MM.1S (cell line): ENCODE measurements around the gene SLIT3.

Experiments
- DNase-seq: peaks from one replicate; pipeline ENCODE4 v3.0.0-alpha.2; 2015
- H2AFZ ChIP-seq: fragments of 300-600 bp; sonication (generic); 2 replicates; pipeline ENCODE4 v1.6.0; 2016; ENCODE audit warnings: antibody characterized with exemption, low read length
- H3F3A ChIP-seq: fragments of 300-600 bp; sonication (generic); 2 replicates; pipeline ENCODE4 v1.6.1; 2016; ENCODE audit warnings: mild to moderate bottlenecking, antibody characterized with exemption, low read length, moderate library complexity, mixed read lengths; ENCODE audit not compliant: insufficient read depth
- H3K27ac ChIP-seq: fragments of 300-600 bp; sonication (generic); 2 replicates; pipeline ENCODE4 v1.5.1; 2016; ENCODE audit warnings: mild to moderate bottlenecking, low read length
- H3K27me3 ChIP-seq: fragments of 300-600 bp; sonication (generic); replicated peaks from 2 replicates; pipeline ENCODE4 v1.6.0; 2016; ENCODE audit warnings: low read length; ENCODE audit not compliant: insufficient read depth
- H3K36me3 ChIP-seq: fragments of 300-600 bp; sonication (generic); replicated peaks from 2 replicates; pipeline ENCODE4 v1.6.1; 2016; ENCODE audit warnings: mild to moderate bottlenecking, low read length, mixed read lengths; ENCODE audit not compliant: insufficient read depth
- H3K4me1 ChIP-seq: fragments of 300-600 bp; sonication (generic); 2 replicates; pipeline ENCODE4 v1.6.1; 2016; ENCODE audit warnings: low read length, mixed read lengths
- H3K4me2 ChIP-seq: fragments of 300-600 bp; sonication (generic); 2 replicates; pipeline ENCODE4 v1.6.0; 2016; ENCODE audit warnings: low read depth, low read length
- H3K4me3 ChIP-seq: fragments of 300-600 bp; sonication (generic); 2 replicates; pipeline ENCODE4 v1.5.1; 2016; ENCODE audit warnings: low read length, mixed read lengths
- H3K79me2 ChIP-seq: fragments of 300-600 bp; sonication (generic); 2 replicates; pipeline ENCODE4 v1.6.1; 2016; ENCODE audit warnings: mixed run types, low read length, mixed read lengths
- H3K9ac ChIP-seq: fragments of 300-600 bp; sonication (generic); 2 replicates; pipeline ENCODE4 v1.6.1; 2016; ENCODE audit warnings: low read length, mixed read lengths
- H3K9me2 ChIP-seq: fragments of 300-600 bp; sonication (generic); replicated peaks from 2 replicates; pipeline ENCODE4 v1.6.1; 2016; ENCODE audit warnings: mild to moderate bottlenecking, low read length, mixed read lengths; ENCODE audit not compliant: insufficient read depth
- H3K9me3 ChIP-seq: fragments of 300-600 bp; sonication (generic); replicated peaks from 2 replicates; pipeline ENCODE4 v1.6.1; 2016; ENCODE audit warnings: mild to moderate bottlenecking, low read length, mixed read lengths; ENCODE audit not compliant: insufficient read depth
- H4K20me1 ChIP-seq: fragments of 300-600 bp; sonication (generic); 2 replicates; pipeline ENCODE4 v1.6.1; 2016; ENCODE audit warnings: mild to moderate bottlenecking, low read length, moderate library complexity, mixed read lengths; ENCODE audit not compliant: insufficient read depth
- EZH2 ChIP-seq: fragments of 300-600 bp; sonication (generic); optimal IDR thresholded peaks from 2 replicates; pipeline ENCODE3; 2017; ENCODE audit warnings: low read depth, mild to moderate bottlenecking, antibody characterized with exemption, low read length, mixed read lengths
- EZH2phosphoT487 ChIP-seq: fragments of 300-600 bp; sonication (generic); IDR thresholded peaks from 2 replicates; pipeline ENCODE4 v1.6.1; 2018; ENCODE audit warnings: antibody characterized with exemption, low read length
- TF ChIP-seq, protein P1 (sequence below): fragments of 300-600 bp; sonication (generic); IDR thresholded peaks from 2 replicates; pipeline ENCODE4 v1.5.1; 2016; ENCODE audit warnings: antibody characterized with exemption, low read length, mixed read lengths

The SLIT3 gene

DNA sequence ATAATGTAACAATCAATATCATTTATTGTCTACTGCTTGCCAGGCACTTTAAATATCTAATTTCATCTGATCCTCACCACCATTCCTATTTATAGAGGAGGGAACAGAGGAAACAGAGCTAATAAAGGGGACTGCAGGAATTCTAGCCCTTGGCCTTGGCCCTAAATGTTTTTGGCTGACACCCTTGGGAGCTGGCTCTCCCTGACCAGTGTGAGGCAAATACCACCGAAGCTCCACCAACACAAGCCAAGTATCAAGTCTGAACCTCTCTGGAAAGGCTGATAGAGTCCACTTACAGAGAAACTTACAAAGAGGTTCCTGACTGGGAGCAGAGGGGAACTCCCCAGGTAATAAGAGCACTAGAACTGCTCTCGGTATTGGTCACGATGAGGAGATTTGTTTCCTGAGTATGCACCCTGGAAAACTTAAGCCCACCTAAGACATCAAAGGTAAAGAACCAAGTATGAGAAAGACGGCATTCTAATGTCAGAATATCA lies 478.6 kb downstream of the SLIT3 start:
- TF ChIP-seq EZH2phosphoT487 (no peak), EZH2 (no peak)
- TF ChIP-seq, protein P1, sequence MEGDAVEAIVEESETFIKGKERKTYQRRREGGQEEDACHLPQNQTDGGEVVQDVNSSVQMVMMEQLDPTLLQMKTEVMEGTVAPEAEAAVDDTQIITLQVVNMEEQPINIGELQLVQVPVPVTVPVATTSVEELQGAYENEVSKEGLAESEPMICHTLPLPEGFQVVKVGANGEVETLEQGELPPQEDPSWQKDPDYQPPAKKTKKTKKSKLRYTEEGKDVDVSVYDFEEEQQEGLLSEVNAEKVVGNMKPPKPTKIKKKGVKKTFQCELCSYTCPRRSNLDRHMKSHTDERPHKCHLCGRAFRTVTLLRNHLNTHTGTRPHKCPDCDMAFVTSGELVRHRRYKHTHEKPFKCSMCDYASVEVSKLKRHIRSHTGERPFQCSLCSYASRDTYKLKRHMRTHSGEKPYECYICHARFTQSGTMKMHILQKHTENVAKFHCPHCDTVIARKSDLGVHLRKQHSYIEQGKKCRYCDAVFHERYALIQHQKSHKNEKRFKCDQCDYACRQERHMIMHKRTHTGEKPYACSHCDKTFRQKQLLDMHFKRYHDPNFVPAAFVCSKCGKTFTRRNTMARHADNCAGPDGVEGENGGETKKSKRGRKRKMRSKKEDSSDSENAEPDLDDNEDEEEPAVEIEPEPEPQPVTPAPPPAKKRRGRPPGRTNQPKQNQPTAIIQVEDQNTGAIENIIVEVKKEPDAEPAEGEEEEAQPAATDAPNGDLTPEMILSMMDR: no peak
- H3K4me1 ChIP-seq: no peaks in the 10 kb centered on the region
- no peak overlapping the region for H2AFZ ChIP-seq
- no peaks in the 10 kb centered on the region for H3K27me3 ChIP-seq
- no peaks in the 10 kb centered on the region for H3F3A ChIP-seq
- H3K79me2 ChIP-seq: no peaks in the 10 kb centered on the region
- no peak overlapping the region for H3K27ac ChIP-seq
- no peak overlapping the region for H3K4me3 ChIP-seq
- H3K36me3 ChIP-seq: no peaks in the 10 kb centered on the region
- no peak overlapping the region for H3K4me2 ChIP-seq
- H4K20me1 ChIP-seq: no peaks in the 10 kb centered on the region
- no peaks in the 10 kb centered on the region for H3K9me2 ChIP-seq
- no peaks in the 10 kb centered on the region for H3K9me3 ChIP-seq
- DNase-seq: no peak
- H3K9ac ChIP-seq: no peak overlapping the region

DNA sequence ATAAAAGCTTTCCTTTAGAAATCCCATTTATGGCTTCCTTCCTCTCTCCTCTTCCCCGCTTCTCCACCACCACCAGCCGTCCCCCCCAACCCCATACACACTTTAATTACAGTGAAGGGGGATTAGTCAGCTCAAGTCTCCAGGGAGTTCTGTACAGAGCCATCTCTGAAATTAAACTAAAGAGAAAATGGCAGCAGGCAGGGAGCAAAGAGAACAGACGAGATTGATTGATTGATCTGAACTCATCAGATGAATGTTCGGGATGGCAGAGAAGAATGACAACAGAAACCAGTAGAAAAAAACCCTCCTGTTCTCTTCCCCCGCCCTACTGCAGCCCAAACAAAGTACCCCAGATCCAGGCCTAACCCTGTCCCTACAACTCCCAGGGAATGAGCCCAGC lies 480.1 kb downstream of the SLIT3 start:
- Histone ChIP-seq H3K4me3 (no peak overlapping the region), H3K36me3 (no peaks in the 10 kb centered on the region), H3K9ac (no peak overlapping the region), H3K27me3 (no peaks in the 10 kb centered on the region), H3K27ac (no peak overlapping the region), H3K9me3 (no peaks in the 10 kb centered on the region), H3K4me1 (no peaks in the 10 kb centered on the region), H3K4me2 (no peak overlapping the region), H3K9me2 (no peaks in the 10 kb centered on the region), H4K20me1 (no peaks in the 10 kb centered on the region), H3F3A (no peaks in the 10 kb centered on the region), H2AFZ (no peak overlapping the region), H3K79me2 (no peaks in the 10 kb centered on the region)
- TF ChIP-seq EZH2phosphoT487: no peak
- no peak for TF ChIP-seq EZH2
- TF ChIP-seq, protein P1: no peak
- no peak for DNase-seq

DNA sequence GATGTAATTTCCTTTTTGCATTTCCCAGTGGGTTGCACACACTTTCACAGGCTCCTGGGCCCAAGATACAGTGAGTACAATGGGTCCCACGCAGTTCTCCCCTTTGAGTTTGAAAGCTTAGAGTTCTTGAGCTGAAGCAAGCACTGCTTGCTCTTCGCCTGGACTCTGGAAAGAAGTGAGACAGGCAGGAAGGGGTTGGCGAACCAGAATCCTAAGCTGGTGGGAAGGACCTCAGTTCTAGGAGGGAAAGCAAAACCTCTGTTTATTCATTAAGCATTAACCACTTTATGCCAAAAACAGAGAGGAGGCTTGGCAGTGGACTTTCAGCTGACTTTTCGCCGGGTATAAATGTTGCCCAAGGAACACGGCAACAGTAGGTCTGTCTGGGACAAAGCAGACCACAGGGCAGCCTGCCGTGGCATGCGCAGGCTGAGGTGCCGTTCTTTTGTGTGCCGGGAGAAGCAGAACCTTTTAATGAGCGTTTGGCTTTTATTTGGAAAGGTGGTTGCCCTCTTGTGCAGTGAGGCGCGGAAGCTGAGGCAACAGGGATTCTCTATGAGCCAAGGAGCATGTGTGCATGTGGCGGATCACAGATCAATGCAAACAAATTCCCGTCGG lies 481.8 kb downstream of the SLIT3 start:
- no peak overlapping the region for H3K27ac ChIP-seq
- H3K27me3 ChIP-seq: no peaks in the 10 kb centered on the region
- no peaks in the 10 kb centered on the region for H3F3A ChIP-seq
- no peaks in the 10 kb centered on the region for H3K79me2 ChIP-seq
- H3K9ac ChIP-seq: no peak overlapping the region
- H3K4me1 ChIP-seq: no peaks in the 10 kb centered on the region
- H4K20me1 ChIP-seq: no peaks in the 10 kb centered on the region
- TF ChIP-seq, protein P1: no peak
- TF ChIP-seq EZH2 (no peak), EZH2phosphoT487 (no peak)
- no peaks in the 10 kb centered on the region for H3K9me3 ChIP-seq
- DNase-seq: no peak
- no peak overlapping the region for H2AFZ ChIP-seq
- no peak overlapping the region for H3K4me2 ChIP-seq
- H3K36me3 ChIP-seq: no peaks in the 10 kb centered on the region
- H3K9me2 ChIP-seq: no peaks in the 10 kb centered on the region
- no peak overlapping the region for H3K4me3 ChIP-seq
